HG03558 (cell line): ENCODE data around the gene IFT27.
"Not testable (repeated sequence)": the region's sequence is repeated elsewhere in the genome, so short reads cannot be mapped to it uniquely, and the experiment has no call there.

ENCODE experiments used
- ATAC-seq: cut with Tn5 transposase; IDR thresholded peaks from one replicate; pipeline ENCODE4 v1.9.1; 2021; ENCODE audit warnings: moderate number of reproducible peaks; ENCODE audit not compliant: unreplicated experiment; ENCODE audit errors: extremely low read depth

The IFT27 gene

GRCh38 chr22:36746375-36746970 is 29.4 kb downstream of the IFT27 start:
- ATAC-seq = no peak

- no peak for ATAC-seq
Measured at GRCh38 chr22:36745301-36745995, 30.5 kb downstream of the IFT27 start.

GRCh38 chr22:36744791-36745190 is 31.1 kb downstream of the IFT27 start:
- no peak for ATAC-seq

- no peak for ATAC-seq
Measured at GRCh38 chr22:36744413-36744765, 31.5 kb downstream of the IFT27 start.

GRCh38 chr22:36743591-36744412 is 32.1 kb downstream of the IFT27 start:
- no peak for ATAC-seq

- ATAC-seq = no peak
Measured at GRCh38 chr22:36743011-36743410, 32.9 kb downstream of the IFT27 start.

GRCh38 chr22:36741968-36742367 is 34.0 kb downstream of the IFT27 start:
- no peak for ATAC-seq

- no peak for ATAC-seq
Measured at GRCh38 chr22:36741204-36741793, 34.6 kb downstream of the IFT27 start.

GRCh38 chr22:36740716-36741115 is 35.2 kb downstream of the IFT27 start:
- no peak for ATAC-seq

- no peak for ATAC-seq
Measured at GRCh38 chr22:36739185-36739584, 36.7 kb downstream of the IFT27 start.

GRCh38 chr22:36738416-36739020 is 37.4 kb downstream of the IFT27 start:
- no peak for ATAC-seq

- ATAC-seq = no peak
Measured at GRCh38 chr22:36737776-36738175, 38.1 kb downstream of the IFT27 start.

- ATAC-seq = no peak
Measured at GRCh38 chr22:36736701-36737320, 39.1 kb downstream of the IFT27 start.

- no peak for ATAC-seq
Measured at GRCh38 chr22:36734171-36735058, 41.5 kb downstream of the IFT27 start.

- ATAC-seq = no peak
Measured at GRCh38 chr22:36733271-36733670, 42.6 kb downstream of the IFT27 start.

GRCh38 chr22:36732609-36733008 is 43.3 kb downstream of the IFT27 start:
- ATAC-seq = no peak

GRCh38 chr22:36731916-36732315 is 44.0 kb downstream of the IFT27 start:
- ATAC-seq = no peak

GRCh38 chr22:36731321-36731720 is 44.6 kb downstream of the IFT27 start:
- ATAC-seq = not testable (repeated sequence)

GRCh38 chr22:36730176-36730858 is 45.6 kb downstream of the IFT27 start:
- ATAC-seq = no peak
